ENCODE data around the gene P4HTM. TPM values are rescaled to one million over a fixed set of nuclear protein-coding genes. Genes with fewer than 3 reads are reported as not detected.

Gene P4HTM
- total RNA-seq, 1 donor from 2014 or later, result 1.6 TPM

GRCh38 chr3:48983096-48983495 is 6.9 kb upstream of the P4HTM start:
- no peak for DNase-seq (ENCODE audit: low read depth in 2 of 2)

- peak in 1 of 2 donors; percentile 17 for DNase-seq (ENCODE audit: low read depth in 2 of 2)
These were observed 5.4 kb upstream of the P4HTM start for GRCh38 chr3:48984663-48985062.

- no peak for DNase-seq (ENCODE audit: low read depth in 2 of 2)
These were observed 4.1 kb upstream of the P4HTM start for GRCh38 chr3:48985831-48986376.

- DNase-seq (ENCODE audit: low read depth in 2 of 2), result no peak
These were observed 780 bp upstream of the P4HTM start for GRCh38 chr3:48989126-48989795.

GRCh38 chr3:48990636-48991469 is 812 bp downstream of the P4HTM start:
- peak in 1 of 2 donors; percentile 23 for DNase-seq (ENCODE audit: low read depth in 2 of 2)

- no peak for DNase-seq (ENCODE audit: low read depth in 2 of 2)
These were observed 2.0 kb downstream of the P4HTM start for GRCh38 chr3:48991851-48992545.

GRCh38 chr3:48993834-48994233 is 3.8 kb downstream of the P4HTM start:
- DNase-seq (ENCODE audit: low read depth in 2 of 2), result no peak

GRCh38 chr3:48996640-48997039 is 6.6 kb downstream of the P4HTM start:
- DNase-seq (ENCODE audit: low read depth in 2 of 2), result no peak

- no peak for DNase-seq (ENCODE audit: low read depth in 2 of 2)
These were observed 7.1 kb downstream of the P4HTM start for GRCh38 chr3:48997102-48997635.

GRCh38 chr3:48997714-48998637 is 7.9 kb downstream of the P4HTM start:
- no peak for DNase-seq (ENCODE audit: low read depth in 2 of 2)

- DNase-seq (ENCODE audit: low read depth in 2 of 2), result no peak
These were observed 9.2 kb downstream of the P4HTM start for GRCh38 chr3:48999085-48999858.

- DNase-seq (ENCODE audit: low read depth in 2 of 2), result no peak
These were observed 11.1 kb downstream of the P4HTM start for GRCh38 chr3:49001155-49001554.

GRCh38 chr3:49004352-49005302 is 14.6 kb downstream of the P4HTM start:
- no peak for DNase-seq (ENCODE audit: low read depth in 2 of 2)

- DNase-seq (ENCODE audit: low read depth in 2 of 2), result no peak
These were observed 15.3 kb downstream of the P4HTM start for GRCh38 chr3:49005303-49005680.

- no peak for DNase-seq (ENCODE audit: low read depth in 2 of 2)
These were observed 16.0 kb downstream of the P4HTM start for GRCh38 chr3:49005998-49006397.

- DNase-seq (ENCODE audit: low read depth in 2 of 2), result peak; percentile 58 to 72
These were observed 16.5 kb downstream of the P4HTM start for GRCh38 chr3:49006408-49007067.

GRCh38 chr3:49007068-49007770 is 17.2 kb downstream of the P4HTM start, which contains the start of gene WDR6:
WDR6 (plus strand) TSS chr3:49007391; CDS start chr3:49007432, 41 bp downstream.
- DNase-seq (ENCODE audit: low read depth in 2 of 2), result peak; percentile 97 to 98

Data from lung microvascular endothelial cell (primary cell).